Embryonic facial prominence (tissue), 1 donor: ENCODE data around the gene F3.
A peak's percentile ranks its signal among the peaks of the same experiment; 100 is the strongest.

Experiments used
- DNase-seq: peaks from one replicate; pipeline ENCODE4 v3.0.0-alpha.2; 2016; ENCODE audit errors: extremely low spot score

F3 gene

GRCh38 chr1:94527447-94528031 is 14.0 kb downstream of the F3 start:
- DNase-seq: no peak

- DNase-seq: no peak
Measured at GRCh38 chr1:94526152-94526980, 15.2 kb downstream of the F3 start.

- DNase-seq: no peak
Measured at GRCh38 chr1:94524531-94524930, 17.0 kb downstream of the F3 start.

- no peak for DNase-seq
Measured at GRCh38 chr1:94522304-94522703, 19.3 kb downstream of the F3 start.

- DNase-seq: no peak
Measured at GRCh38 chr1:94519351-94519750, 22.2 kb downstream of the F3 start.

- no peak for DNase-seq
Measured at GRCh38 chr1:94515296-94515947, 26.1 kb downstream of the F3 start.

GRCh38 chr1:94514095-94514727 is 27.3 kb downstream of the F3 start:
- no peak for DNase-seq

- DNase-seq: no peak
Measured at GRCh38 chr1:94512816-94513215, 28.7 kb downstream of the F3 start.

GRCh38 chr1:94504601-94505000 is 37.0 kb downstream of the F3 start:
- no peak for DNase-seq

GRCh38 chr1:94503153-94503552 is 38.4 kb downstream of the F3 start:
- no peak for DNase-seq

- no peak for DNase-seq
Measured at GRCh38 chr1:94501935-94502334, 39.6 kb downstream of the F3 start.

- DNase-seq: no peak
Measured at GRCh38 chr1:94501426-94501825, 40.1 kb downstream of the F3 start.

- no peak for DNase-seq
Measured at GRCh38 chr1:94496076-94496755, 45.3 kb downstream of the F3 start.

- no peak for DNase-seq
Measured at GRCh38 chr1:94490556-94490955, 51.0 kb downstream of the F3 start.

- DNase-seq: no peak
Measured at GRCh38 chr1:94486990-94487389, 54.6 kb downstream of the F3 start.

- peak; percentile 45 for DNase-seq
Measured at GRCh38 chr1:94481473-94481933, 60.1 kb downstream of the F3 start.

GRCh38 chr1:94479682-94480081 is 61.9 kb downstream of the F3 start:
- DNase-seq: no peak
